ENCODE results near the gene GKN1.

The GKN1 gene

GRCh38 chr2:69010437-69011194 is 36.2 kb downstream of the GKN1 start:
- DNase-seq (ENCODE audit: low read depth) = no peak

GRCh38 chr2:69011611-69012157 is 37.2 kb downstream of the GKN1 start:
- DNase-seq (ENCODE audit: low read depth) = no peak

DNA sequence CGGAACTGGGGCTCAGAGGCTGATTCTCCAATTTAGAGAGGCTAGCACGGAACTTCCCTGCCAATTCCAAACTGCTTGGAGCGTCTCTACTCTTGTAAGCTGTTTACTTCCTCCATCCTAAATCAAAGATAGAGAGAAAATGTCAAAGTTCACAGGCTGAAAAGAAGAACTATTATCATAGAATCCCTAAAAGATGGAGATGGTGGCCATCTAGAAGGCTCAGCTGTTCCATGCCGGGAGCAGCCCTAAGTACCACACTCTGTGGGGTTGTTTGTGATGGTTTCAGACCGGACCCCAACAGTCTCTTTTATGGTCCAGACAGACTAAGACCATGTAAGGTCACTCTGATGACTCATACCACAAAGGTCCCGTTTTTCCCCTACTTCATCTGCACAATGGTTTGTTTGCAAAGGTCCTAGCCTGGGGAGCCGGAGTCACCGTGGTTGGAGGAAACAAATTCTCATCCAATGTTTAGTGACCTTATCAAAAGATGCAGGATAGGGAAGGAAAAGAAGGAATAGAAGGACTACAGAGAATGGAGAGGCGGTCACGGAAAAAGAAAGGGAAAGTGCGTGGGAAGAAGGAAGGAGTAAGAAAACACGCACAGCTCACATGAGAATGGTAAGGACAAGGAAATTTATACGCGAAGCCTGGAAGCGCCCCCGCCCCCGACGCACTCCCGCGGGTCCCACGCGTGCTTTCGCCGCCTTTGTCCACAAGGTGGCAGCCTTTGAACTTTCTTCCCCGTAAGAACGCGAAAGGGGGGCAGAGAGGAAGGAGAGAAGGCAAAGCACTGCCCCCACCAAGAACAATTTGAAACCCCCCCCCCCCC is 38.1 kb downstream of the GKN1 start:
- DNase-seq (ENCODE audit: low read depth) = peak; percentile 69

DNA sequence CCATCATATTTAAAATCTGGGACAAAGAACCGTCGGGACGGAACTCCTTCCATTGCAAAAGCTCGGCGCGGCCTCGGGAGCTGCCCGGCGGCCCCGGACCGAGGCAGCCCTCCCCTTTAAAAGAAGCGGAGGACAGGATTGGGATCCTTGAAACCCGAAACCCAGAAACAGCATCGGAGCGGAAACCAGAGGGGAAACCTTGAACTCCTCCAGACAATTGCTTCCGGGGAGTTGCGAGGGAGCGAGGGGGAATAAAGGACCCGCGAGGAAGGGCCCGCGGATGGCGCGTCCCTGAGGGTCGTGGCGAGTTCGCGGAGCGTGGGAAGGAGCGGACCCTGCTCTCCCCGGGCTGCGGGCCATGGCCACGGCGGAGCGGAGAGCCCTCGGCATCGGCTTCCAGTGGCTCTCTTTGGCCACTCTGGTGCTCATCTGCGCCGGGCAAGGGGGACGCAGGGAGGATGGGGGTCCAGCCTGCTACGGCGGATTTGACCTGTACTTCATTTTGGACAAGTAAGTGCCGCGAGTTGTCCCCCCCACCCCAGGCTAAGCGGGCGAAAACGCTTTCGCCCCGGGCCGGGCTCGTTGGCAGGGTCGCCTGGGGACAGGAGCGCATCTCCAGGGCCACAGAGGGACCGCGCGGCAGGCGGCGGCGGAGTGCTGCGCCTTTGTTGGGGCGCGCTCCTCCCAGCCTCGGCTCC is 38.9 kb downstream of the GKN1 start, which contains the start of gene ANTXR1:
ANTXR1 (plus strand) TSS at position 38 of the 698 bp plus-strand sequence; CDS start at position 359, 321 bp downstream.
- DNase-seq (ENCODE audit: low read depth) = peak; percentile 73

GRCh38 chr2:69013840-69014821 is 39.7 kb downstream of the GKN1 start:
- peak; percentile 42 for DNase-seq (ENCODE audit: low read depth)

GRCh38 chr2:69017080-69017479 is 42.6 kb downstream of the GKN1 start:
- DNase-seq (ENCODE audit: low read depth) = peak; percentile 79

- no peak for DNase-seq (ENCODE audit: low read depth)
These were observed 43.4 kb downstream of the GKN1 start for GRCh38 chr2:69017835-69018234.

DNA sequence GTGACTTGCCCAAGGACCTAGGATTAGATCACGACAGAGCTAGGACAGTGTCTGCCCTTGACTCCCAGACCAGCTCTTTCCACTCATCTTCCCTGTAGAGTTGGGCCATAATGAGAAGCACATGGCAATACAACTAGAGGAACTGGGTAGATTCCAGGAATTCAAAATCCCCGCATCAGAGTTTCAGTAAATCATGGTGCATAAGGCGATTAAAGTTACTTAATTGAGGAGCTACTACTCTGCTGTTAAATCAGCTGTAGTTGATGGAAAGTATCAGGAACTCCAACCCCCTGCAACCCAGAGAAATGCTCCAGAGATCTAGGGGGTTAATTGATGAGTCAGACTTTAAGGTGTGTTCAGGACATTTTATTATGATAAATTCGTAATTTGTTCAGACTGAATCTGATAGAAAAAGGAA is 44.3 kb downstream of the GKN1 start:
- DNase-seq (ENCODE audit: low read depth) = no peak

DNA sequence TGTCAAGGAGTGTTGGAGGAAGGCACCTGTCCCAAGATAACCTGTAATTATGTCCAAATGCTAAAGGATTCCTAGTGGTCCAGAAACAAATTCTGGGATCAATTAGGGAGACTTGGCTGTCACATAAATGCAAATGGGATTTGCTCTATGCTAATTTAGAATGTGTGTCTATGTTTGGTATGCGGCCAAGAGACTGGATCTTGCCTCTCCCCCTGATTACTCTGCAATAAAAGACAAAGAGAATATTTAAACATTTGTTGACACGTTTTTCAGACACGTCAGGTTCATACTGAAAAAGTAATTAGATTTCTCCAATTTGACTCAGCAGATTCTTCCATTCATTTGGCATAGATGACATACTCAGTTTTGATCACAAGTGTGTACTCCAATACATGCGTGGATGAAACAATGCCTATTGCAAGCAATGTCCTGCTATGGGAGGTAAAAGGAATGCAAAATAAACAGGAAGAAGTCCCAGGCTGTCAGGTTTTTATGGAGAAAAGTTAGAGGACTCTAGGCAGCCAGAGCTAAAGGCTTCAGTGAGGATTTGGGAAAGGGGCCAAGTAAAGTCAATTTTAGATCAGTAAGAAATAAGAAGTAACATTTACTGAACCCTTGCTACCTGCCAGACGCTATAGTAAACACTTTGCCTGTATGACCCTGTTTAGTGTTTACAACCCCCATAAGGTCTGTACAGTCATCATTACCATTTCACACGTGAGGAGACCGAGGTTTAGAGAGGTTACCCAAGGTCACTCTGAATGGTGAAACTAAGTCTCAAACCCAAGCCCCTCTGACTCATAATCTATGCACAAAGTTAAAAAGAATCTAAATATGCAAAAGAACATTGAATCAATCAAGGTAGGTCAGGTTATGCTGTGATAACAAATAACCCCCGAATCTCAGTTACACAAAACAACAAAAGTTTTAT is 46.3 kb downstream of the GKN1 start:
- DNase-seq (ENCODE audit: low read depth) = peak; percentile 41

DNA sequence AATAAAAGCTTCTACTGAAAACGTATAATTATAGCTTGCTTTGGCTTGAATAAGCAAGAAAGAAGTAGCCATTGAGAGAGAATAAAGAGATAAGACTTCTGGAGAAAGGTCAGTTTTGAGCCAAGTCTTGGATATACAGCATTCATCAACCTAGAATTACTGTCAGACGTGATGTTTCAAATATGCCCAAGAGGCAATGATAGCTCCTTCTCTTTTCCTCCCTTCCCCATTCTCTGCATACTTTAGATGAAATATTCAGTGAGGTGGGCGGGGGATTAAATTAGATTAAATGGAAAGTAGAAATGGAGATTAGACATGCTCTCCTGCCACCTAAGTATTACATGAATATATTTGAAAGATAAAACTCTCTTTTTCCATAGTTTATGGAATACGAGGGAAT is 47.3 kb downstream of the GKN1 start:
- DNase-seq (ENCODE audit: low read depth) = no peak

- peak; percentile 31 for DNase-seq (ENCODE audit: low read depth)
These were observed 48.1 kb downstream of the GKN1 start for GRCh38 chr2:69022548-69022947.

DNA sequence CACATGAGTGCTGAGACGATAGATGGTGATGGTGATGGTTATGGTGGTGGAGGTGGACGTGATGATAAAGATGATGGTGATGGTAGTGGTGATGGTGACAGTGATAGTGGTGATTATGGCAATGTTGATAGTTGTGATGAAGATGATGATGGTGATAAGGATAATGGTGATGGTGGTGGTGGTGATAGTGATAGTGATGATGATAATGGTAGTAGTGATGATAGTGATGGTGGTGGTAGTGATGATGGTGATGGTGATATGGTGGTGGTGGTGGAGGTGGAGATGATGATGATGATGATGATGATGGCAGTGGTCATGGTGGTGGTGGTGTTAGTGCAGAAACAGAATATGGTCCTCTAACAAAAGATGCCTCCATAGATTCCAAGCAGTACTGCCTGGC is 48.8 kb downstream of the GKN1 start:
- DNase-seq (ENCODE audit: low read depth) = no peak

DNA sequence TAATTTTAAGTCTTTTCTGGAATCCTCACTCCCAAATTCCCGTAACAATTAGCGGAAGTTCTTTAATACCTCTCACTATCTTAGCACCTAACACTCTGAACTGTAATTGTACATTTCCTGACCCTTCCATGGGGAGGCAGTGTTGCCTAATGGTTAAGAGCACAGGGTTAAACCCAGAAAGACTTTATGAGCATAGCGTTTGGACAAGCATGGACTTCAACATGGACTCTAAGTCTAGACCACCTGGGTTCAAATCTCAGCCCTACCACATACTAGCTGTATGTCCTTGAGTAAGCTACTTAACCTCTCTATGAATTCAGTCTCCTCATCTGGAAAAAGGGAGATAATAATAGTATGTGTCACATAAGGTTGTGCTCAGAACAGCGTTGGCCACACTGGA is 51.6 kb downstream of the GKN1 start:
- DNase-seq (ENCODE audit: low read depth) = peak; percentile 67

DNA sequence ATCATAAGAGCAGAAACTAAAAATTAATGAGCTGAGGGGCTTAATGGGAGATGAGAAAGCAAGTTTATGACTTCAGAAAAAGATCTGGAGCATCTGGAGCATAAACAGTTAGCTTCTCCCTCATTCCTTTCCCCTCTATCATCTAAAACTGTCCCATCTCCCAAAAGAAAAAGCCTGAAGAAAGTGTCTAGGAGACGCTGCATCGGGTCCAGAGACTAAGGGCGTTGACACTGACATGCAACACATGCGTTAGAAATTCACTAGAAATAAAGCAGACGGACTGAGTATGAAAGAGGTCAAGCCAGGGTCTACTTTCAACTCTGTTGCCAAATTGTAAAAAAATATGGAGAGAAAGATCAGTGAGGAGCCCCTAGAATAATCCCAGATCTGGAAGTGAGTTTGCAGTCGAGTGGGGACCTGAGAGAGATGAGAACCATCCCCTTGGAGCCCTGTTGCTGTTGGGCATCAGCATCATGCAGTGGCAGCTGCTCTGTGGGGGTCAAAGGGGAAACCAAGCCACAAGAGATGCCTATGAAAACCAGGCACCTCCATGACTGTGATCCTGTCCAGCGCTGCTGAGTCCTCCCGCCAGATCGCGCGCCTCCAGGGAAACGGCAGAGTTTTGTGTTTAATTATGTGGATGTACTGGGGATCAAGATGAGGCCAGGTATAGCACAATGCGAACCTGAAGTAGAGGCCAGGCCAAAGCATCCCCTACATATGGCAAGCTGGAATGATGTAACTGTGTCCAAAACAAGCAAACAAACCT is 52.4 kb downstream of the GKN1 start:
- DNase-seq (ENCODE audit: low read depth) = no peak

Measured in iris pigment epithelial cell (primary cell).